Smooth muscle cell (in vitro differentiated cells): ENCODE data around the gene NFAT5. TPM values are rescaled to one million over a fixed set of nuclear protein-coding genes. Genes with fewer than 3 reads are reported as not detected.
"Not testable (repeated sequence)": the region's sequence is repeated elsewhere in the genome, so short reads cannot be mapped to it uniquely, and the experiment has no call there.

Source experiments
- DNase-seq: peaks from one replicate; lab custom pipeline; 2025; ENCODE audit not compliant: unreplicated experiment; lab: John Stamatoyannopoulos, UW
- H2AFZ ChIP-seq: fragments of 200-600 bp; sonication (generic); 2 replicates; pipeline ENCODE4 v1.6.0; 2016; ENCODE audit warnings: antibody characterized with exemption, low read depth, mild to moderate bottlenecking
- H3F3A ChIP-seq: fragments of 200-600 bp; sonication (generic); 2 replicates; pipeline ENCODE4 v1.6.0; 2017; ENCODE audit warnings: antibody characterized with exemption, low read depth
- H3K27ac ChIP-seq: fragments of 200-600 bp; sonication (generic); 2 replicates; pipeline ENCODE4 v1.5.1; 2016; ENCODE audit warnings: low read depth, mild to moderate bottlenecking
- H3K27me3 ChIP-seq: fragments of 200-600 bp; sonication (generic); 2 replicates; pipeline ENCODE4 v1.6.1; 2016; ENCODE audit warnings: low read depth, mild to moderate bottlenecking
- H3K36me3 ChIP-seq: fragments of 200-600 bp; sonication (generic); 2 replicates; pipeline ENCODE4 v1.5.1; 2016; ENCODE audit warnings: low read depth
- H3K4me1 ChIP-seq: fragments of 200-600 bp; sonication (generic); 2 replicates; pipeline ENCODE4 v1.5.1; 2016; ENCODE audit warnings: low read depth
- H3K4me2 ChIP-seq: fragments of 200-600 bp; sonication (generic); 2 replicates; pipeline ENCODE4 v1.6.0; 2016; ENCODE audit warnings: mild to moderate bottlenecking
- H3K4me3 ChIP-seq: fragments of 200-600 bp; sonication (generic); 2 replicates; pipeline ENCODE4 v1.5.1; 2016; ENCODE audit warnings: mild to moderate bottlenecking
- H3K79me2 ChIP-seq: fragments of 200-600 bp; sonication (generic); 2 replicates; pipeline ENCODE4 v1.6.0; 2016; ENCODE audit warnings: low read depth, mild to moderate bottlenecking
- H3K9ac ChIP-seq: fragments of 200-600 bp; sonication (generic); 2 replicates; pipeline ENCODE4 v1.6.0; 2016; ENCODE audit warnings: low read depth
- H3K9me3 ChIP-seq: fragments of 200-600 bp; sonication (generic); replicated peaks from 2 replicates; pipeline ENCODE4 v1.5.1; 2016; ENCODE audit warnings: low read depth
- H4K20me1 ChIP-seq: fragments of 200-600 bp; sonication (generic); 2 replicates; pipeline ENCODE4 v1.6.0; 2016; ENCODE audit warnings: low read depth
- WGBS: methylation state at CpG from one replicate; pipeline ENCODE4 v1.1.7; 2016; ENCODE audit warnings: low lambda C conversion rate; 5-methylcytosine and 5-hydroxymethylcytosine counted together
- polyA plus RNA-seq: library from polyadenylated mRNA; unstranded; fragments of >200 nt; fragmentation: Nextera tagmentation; extraction: Ambion mirVana; gene quantifications from 2 replicates; pipeline ENCODE4 v1.2.1, GENCODE V29; 2016
- total RNA-seq: library from RNA; depleted of rRNA; stranded (reverse); fragments of >200 nt; gene quantifications from 2 replicates; pipeline ENCODE4 v1.2.3, GENCODE V29; 2014
- TF ChIP-seq, protein P1 (sequence below): fragments of 200-600 bp; sonication (generic); IDR thresholded peaks from 2 replicates; pipeline ENCODE4 v1.5.1; 2017; ENCODE audit warnings: borderline replicate concordance, mild to moderate bottlenecking, antibody characterized with exemption; ENCODE audit not compliant: insufficient read depth, poor library complexity, severe bottlenecking

NFAT5 gene
- total and polyA plus RNA-seq, 2 experiments from 2014 or later = 4.2 to 44.3 TPM

- H3K4me2 ChIP-seq = peak overlapping the region; percentile 96
- TF ChIP-seq, protein P1, sequence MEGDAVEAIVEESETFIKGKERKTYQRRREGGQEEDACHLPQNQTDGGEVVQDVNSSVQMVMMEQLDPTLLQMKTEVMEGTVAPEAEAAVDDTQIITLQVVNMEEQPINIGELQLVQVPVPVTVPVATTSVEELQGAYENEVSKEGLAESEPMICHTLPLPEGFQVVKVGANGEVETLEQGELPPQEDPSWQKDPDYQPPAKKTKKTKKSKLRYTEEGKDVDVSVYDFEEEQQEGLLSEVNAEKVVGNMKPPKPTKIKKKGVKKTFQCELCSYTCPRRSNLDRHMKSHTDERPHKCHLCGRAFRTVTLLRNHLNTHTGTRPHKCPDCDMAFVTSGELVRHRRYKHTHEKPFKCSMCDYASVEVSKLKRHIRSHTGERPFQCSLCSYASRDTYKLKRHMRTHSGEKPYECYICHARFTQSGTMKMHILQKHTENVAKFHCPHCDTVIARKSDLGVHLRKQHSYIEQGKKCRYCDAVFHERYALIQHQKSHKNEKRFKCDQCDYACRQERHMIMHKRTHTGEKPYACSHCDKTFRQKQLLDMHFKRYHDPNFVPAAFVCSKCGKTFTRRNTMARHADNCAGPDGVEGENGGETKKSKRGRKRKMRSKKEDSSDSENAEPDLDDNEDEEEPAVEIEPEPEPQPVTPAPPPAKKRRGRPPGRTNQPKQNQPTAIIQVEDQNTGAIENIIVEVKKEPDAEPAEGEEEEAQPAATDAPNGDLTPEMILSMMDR = no peak
- peak overlapping the region; percentile 98 for H3K4me3 ChIP-seq
- no peaks in the 10 kb centered on the region for H3K9me3 ChIP-seq
- peak overlapping the region; percentile 98 for H3K27ac ChIP-seq
- H3K9ac ChIP-seq = peak overlapping the region; percentile 99
- H4K20me1 ChIP-seq = peaks cover 55% of the 10 kb centered on the region
- WGBS = under 1% methylated on average over 9 of the region's 9 CpGs
- H3K27me3 ChIP-seq = no peaks in the 10 kb centered on the region
- H3F3A ChIP-seq = peaks cover 17% of the 10 kb centered on the region
- H3K79me2 ChIP-seq = peaks cover 65% of the 10 kb centered on the region
- H3K36me3 ChIP-seq = no peaks in the 10 kb centered on the region
- DNase-seq = no peak
- peaks cover 38% of the 10 kb centered on the region for H3K4me1 ChIP-seq
- peak overlapping the region; percentile 34 for H2AFZ ChIP-seq
These were observed 1.4 kb downstream of the NFAT5 start for GRCh38 chr16:69566981-69567680.

GRCh38 chr16:69568676-69569075, 2.9 kb downstream of the NFAT5 start:
- DNase-seq = no peak
- TF ChIP-seq, protein P1 = no peak
- H3K36me3 ChIP-seq = no peaks in the 10 kb centered on the region
- H3K9ac ChIP-seq = peak overlapping the region; percentile 2
- H3K9me3 ChIP-seq = no peaks in the 10 kb centered on the region
- H3F3A ChIP-seq = peaks cover 17% of the 10 kb centered on the region
- WGBS = 70% methylated on average over 2 of the region's 2 CpGs
- H3K27ac ChIP-seq = peak overlapping the region; percentile 98
- peaks cover 80% of the 10 kb centered on the region for H3K79me2 ChIP-seq
- H2AFZ ChIP-seq = no peak overlapping the region
- H3K4me1 ChIP-seq = peaks cover 37% of the 10 kb centered on the region
- H4K20me1 ChIP-seq = peaks cover 68% of the 10 kb centered on the region
- H3K4me3 ChIP-seq = peak overlapping the region; percentile 98
- H3K27me3 ChIP-seq = no peaks in the 10 kb centered on the region
- H3K4me2 ChIP-seq = peak overlapping the region; percentile 96

DNA sequence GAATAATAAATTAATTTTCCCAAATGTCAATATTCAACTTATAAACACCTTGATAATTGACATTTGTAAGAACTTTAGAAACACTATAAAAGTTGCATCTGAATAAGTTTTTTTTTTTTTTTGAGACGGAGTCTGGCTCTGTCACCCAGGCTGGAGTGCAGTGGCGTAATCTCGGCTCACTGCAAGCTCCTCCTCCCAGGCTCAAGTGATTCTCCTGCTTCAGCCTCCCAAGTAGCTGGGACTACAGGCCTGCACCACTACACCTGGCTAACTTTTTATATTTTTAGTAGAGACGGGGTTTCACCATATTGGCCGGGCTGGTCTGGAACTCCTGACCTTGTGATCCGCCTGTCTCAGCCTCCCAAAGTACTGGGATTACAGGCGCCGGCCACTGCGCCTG, 13.0 kb downstream of the NFAT5 start:
- not testable (repeated sequence) for H3K9ac ChIP-seq, H3K36me3 ChIP-seq, H3K27ac ChIP-seq, H3F3A ChIP-seq, H2AFZ ChIP-seq, H3K4me3 ChIP-seq, DNase-seq, H3K27me3 ChIP-seq, H3K4me2 ChIP-seq, H3K9me3 ChIP-seq
- 89% methylated on average over 9 of the region's 9 CpGs for WGBS
- H3K79me2 ChIP-seq = peaks cover 100% of the 10 kb centered on the region
- peaks cover 11% of the 10 kb centered on the region for H3K4me1 ChIP-seq
- peaks cover 100% of the 10 kb centered on the region for H4K20me1 ChIP-seq

DNA sequence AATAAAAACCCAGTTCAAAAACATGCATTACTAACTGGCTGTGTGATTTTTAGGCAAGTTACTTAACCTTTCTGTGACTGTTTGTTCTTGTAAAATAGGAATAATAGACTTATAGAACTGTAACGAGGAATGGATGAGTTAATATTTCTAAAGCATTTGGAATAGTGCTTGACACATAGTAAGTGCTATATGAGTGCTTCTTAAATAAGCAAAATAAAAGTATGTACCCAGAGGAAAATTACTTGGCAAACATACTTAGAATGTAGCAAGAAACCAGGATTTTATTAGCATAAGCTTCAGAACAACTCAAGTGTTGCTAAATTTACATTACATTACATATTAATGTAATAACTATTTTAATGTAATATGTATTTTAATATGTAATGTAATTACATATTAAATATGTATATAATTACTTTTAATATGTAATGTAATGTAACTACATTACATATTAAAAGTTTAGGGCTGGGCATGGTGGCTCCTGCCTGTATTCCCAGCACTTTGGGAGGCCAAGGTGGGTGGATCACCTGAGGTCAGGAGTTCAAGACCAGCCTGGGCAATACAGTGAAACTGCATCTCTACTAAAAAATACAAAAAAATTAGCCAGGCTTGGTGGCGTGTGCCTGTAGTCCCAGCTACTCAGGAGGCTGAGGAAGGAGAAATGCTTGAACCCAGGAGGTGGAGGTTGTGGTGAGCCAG, 14.2 kb downstream of the NFAT5 start:
- no peak overlapping the region for H2AFZ ChIP-seq
- DNase-seq = no peak
- H3K4me3 ChIP-seq = no peak overlapping the region
- H3K36me3 ChIP-seq = no peaks in the 10 kb centered on the region
- no peaks in the 10 kb centered on the region for H3K27me3 ChIP-seq
- peaks cover 100% of the 10 kb centered on the region for H4K20me1 ChIP-seq
- H3K4me1 ChIP-seq = peaks cover 11% of the 10 kb centered on the region
- peaks cover 100% of the 10 kb centered on the region for H3K79me2 ChIP-seq
- no peak overlapping the region for H3K4me2 ChIP-seq
- 100% methylated on average over 2 of the region's 2 CpGs for WGBS
- H3K9ac ChIP-seq = no peak overlapping the region
- H3K27ac ChIP-seq = no peak overlapping the region
- no peaks in the 10 kb centered on the region for H3F3A ChIP-seq
- H3K9me3 ChIP-seq = no peaks in the 10 kb centered on the region
- TF ChIP-seq, protein P1 = no peak
